WTC11 (cell line): Measurements from ENCODE around the gene MESP2. TPM values are rescaled to one million over a fixed set of nuclear protein-coding genes. Genes with fewer than 3 reads are reported as not detected.

ENCODE experiments used
- ATAC-seq: fragments of 200-7000 bp; cut with Tn5 transposase; 2 replicates; pipeline ENCODE4 v1.10.0; 2021; ENCODE audit warnings: mild to moderate bottlenecking, moderate library complexity
- CTCF ChIA-PET: fragments of 300-600 bp; sonication (Branson Sonifier 250); formaldehyde crosslinking; loops from one replicate; lab custom pipeline; 2021; ENCODE audit warnings: antibody characterized with exemption; lab: Charles Lee
- POLR2A ChIA-PET: fragments of 350-600 bp; sonication (Branson Sonifier 250); formaldehyde crosslinking; loops from one replicate; lab custom pipeline; 2021; ENCODE audit warnings: antibody characterized with exemption; lab: Charles Lee
- DNase-seq: peaks from one replicate; pipeline ENCODE4 v3.0.0; 2021; ENCODE audit warnings: low spot score
- H3K27ac Mint-ChIP-seq: 2 replicates; pipeline ENCODE4 v1.8.0; 2021; ENCODE audit warnings: mixed read lengths
- H3K27me3 Mint-ChIP-seq: 2 replicates; pipeline ENCODE4 v1.8.0; 2021; ENCODE audit warnings: low read depth, mild to moderate bottlenecking, moderate library complexity, mixed read lengths
- H3K36me3 Mint-ChIP-seq: 2 replicates; pipeline ENCODE4 v1.8.0; 2021; ENCODE audit warnings: mixed read lengths
- H3K4me1 Mint-ChIP-seq: 2 replicates; pipeline ENCODE4 v1.8.0; 2022; ENCODE audit warnings: mixed read lengths
- H3K4me3 Mint-ChIP-seq: 2 replicates; pipeline ENCODE4 v1.8.0; 2021; ENCODE audit warnings: mild to moderate bottlenecking, moderate library complexity, mixed read lengths
- H3K9me3 Mint-ChIP-seq: 2 replicates; pipeline ENCODE4 v1.8.0; 2021; ENCODE audit warnings: mixed read lengths
- AFF4 ChIP-seq: sonication (generic); formaldehyde crosslinking; IDR thresholded peaks from 2 replicates; pipeline ENCODE4 v1.8.1; 2023; ENCODE audit warnings: mild to moderate bottlenecking, missing genetic modification reagents, borderline replicate concordance
- ATF2 ChIP-seq: sonication (generic); formaldehyde crosslinking; IDR thresholded peaks from 2 replicates; pipeline ENCODE4 v1.8.1; 2022; ENCODE audit warnings: low read depth, missing genetic modification reagents, borderline replicate concordance
- CBFB ChIP-seq: sonication (generic); formaldehyde crosslinking; IDR thresholded peaks from 2 replicates; pipeline ENCODE4 v1.8.1; 2022; ENCODE audit warnings: mild to moderate bottlenecking, low read depth, missing genetic modification reagents
- CDX4 ChIP-seq: fragments of 250-450 bp; sonication (Bioruptor Pico); IDR thresholded peaks from 2 replicates; pipeline ENCODE4 v1.9.0; 2021; ENCODE audit warnings: moderate library complexity, mild to moderate bottlenecking, inconsistent platforms, borderline replicate concordance
- CREM ChIP-seq: sonication (generic); formaldehyde crosslinking; IDR thresholded peaks from 2 replicates; pipeline ENCODE4 v1.8.1; 2022; ENCODE audit warnings: mild to moderate bottlenecking, missing genetic modification reagents, moderate library complexity
- E2F1 ChIP-seq: sonication (generic); formaldehyde crosslinking; IDR thresholded peaks from 2 replicates; pipeline ENCODE4 v1.8.0; 2022; ENCODE audit warnings: mild to moderate bottlenecking, missing genetic modification reagents
- ERG ChIP-seq: fragments of 250-450 bp; sonication (Bioruptor Pico); IDR thresholded peaks from 2 replicates; pipeline ENCODE4 v1.8.0; 2021; ENCODE audit warnings: mild to moderate bottlenecking
- FOXP1 ChIP-seq: sonication (generic); formaldehyde crosslinking; IDR thresholded peaks from 2 replicates; pipeline ENCODE4 v1.8.0; 2022; ENCODE audit warnings: missing genetic modification reagents, mild to moderate bottlenecking, moderate library complexity, borderline replicate concordance
- GTF2I ChIP-seq: fragments of 250-450 bp; sonication (Bioruptor Pico); conservative IDR thresholded peaks from 2 replicates; pipeline ENCODE4 v1.4.0; 2021; ENCODE audit warnings: mild to moderate bottlenecking
- IRF2 ChIP-seq: sonication (generic); formaldehyde crosslinking; IDR thresholded peaks from 2 replicates; pipeline ENCODE4 v1.8.0; 2022; ENCODE audit warnings: low read depth, missing genetic modification reagents, borderline replicate concordance
- MAX ChIP-seq: sonication (generic); formaldehyde crosslinking; IDR thresholded peaks from 2 replicates; pipeline ENCODE4 v1.8.0; 2022; ENCODE audit warnings: mild to moderate bottlenecking, missing genetic modification reagents
- MXD4 ChIP-seq: fragments of 250-450 bp; sonication (Bioruptor Pico); IDR thresholded peaks from 2 replicates; pipeline ENCODE4 v1.8.0; 2021; ENCODE audit warnings: mild to moderate bottlenecking, moderate library complexity, borderline replicate concordance
- NFATC4 ChIP-seq: fragments of 250-450 bp; sonication (Bioruptor Pico); IDR thresholded peaks from 2 replicates; pipeline ENCODE4 v1.9.0; 2021; ENCODE audit warnings: mild to moderate bottlenecking
- NR1H2 ChIP-seq: sonication (generic); formaldehyde crosslinking; IDR thresholded peaks from 2 replicates; pipeline ENCODE4 v1.9.0; 2021; ENCODE audit warnings: mild to moderate bottlenecking, moderate library complexity, missing genetic modification reagents
- NR2C2 ChIP-seq: sonication (generic); formaldehyde crosslinking; IDR thresholded peaks from 2 replicates; pipeline ENCODE4 v1.8.0; 2022; ENCODE audit warnings: mild to moderate bottlenecking, missing genetic modification reagents
- PRRX2 ChIP-seq: fragments of 250-450 bp; sonication (Bioruptor Pico); IDR thresholded peaks from 2 replicates; pipeline ENCODE4 v1.8.0; 2021; ENCODE audit warnings: mild to moderate bottlenecking
- SMAD4 ChIP-seq: sonication (generic); formaldehyde crosslinking; IDR thresholded peaks from 2 replicates; pipeline ENCODE4 v1.8.0; 2022; ENCODE audit warnings: mild to moderate bottlenecking, missing genetic modification reagents
- SOX15 ChIP-seq: fragments of 250-450 bp; sonication (Bioruptor Pico); IDR thresholded peaks from 2 replicates; pipeline ENCODE4 v1.9.0; 2021; ENCODE audit warnings: mild to moderate bottlenecking
- SP1 ChIP-seq: sonication (generic); formaldehyde crosslinking; conservative IDR thresholded peaks from 2 replicates; pipeline ENCODE4 v1.8.1; 2022; ENCODE audit warnings: missing genetic modification reagents
- USF1 ChIP-seq: sonication (generic); formaldehyde crosslinking; IDR thresholded peaks from 2 replicates; pipeline ENCODE4 v1.8.0; 2022; ENCODE audit warnings: mild to moderate bottlenecking, missing genetic modification reagents
- ZNF232 ChIP-seq: sonication (generic); formaldehyde crosslinking; IDR thresholded peaks from 2 replicates; pipeline ENCODE4 v1.8.0; 2022; ENCODE audit warnings: mild to moderate bottlenecking, missing genetic modification reagents
- ZNF512 ChIP-seq: sonication (generic); formaldehyde crosslinking; IDR thresholded peaks from 2 replicates; pipeline ENCODE4 v1.8.1; 2022; ENCODE audit warnings: missing genetic modification reagents, borderline replicate concordance
- total RNA-seq: library from RNA; stranded (reverse); gene quantifications from 3 replicates; pipeline ENCODE4 v1.2.3, GENCODE V29; 2021

MESP2 gene
- total RNA-seq, 1 experiment from 2014 or later, result 0.68 TPM

- POLR2A ChIA-PET, result no interaction called here
These were observed 1.6 kb upstream of the MESP2 start for GRCh38 chr15:89774492-89774891.

GRCh38 chr15:89775815-89776214 is 317 bp upstream of the MESP2 start:
- H3K27me3 Mint-ChIP-seq, result peaks cover 42% of the 10 kb centered on the region
- ChIA-PET CTCF (interaction anchor here (0.7 to 7.1 kb wide), 6 partner anchors 14 to 123 kb away, joined by 3 to 63 read pairs (median 8); no protein-coding TSS in a partner anchor), POLR2A (interaction anchor here (0.6 kb wide), 1 partner anchor 305 kb away, joined by 3 read pairs; no protein-coding TSS in a partner anchor)
- no peak overlapping the region for H3K4me3 Mint-ChIP-seq
- no peak overlapping the region for H3K27ac Mint-ChIP-seq
- 0 out of 2 replicates have a peak, but pooled peaks cover 2% of the 10 kb centered on the region for H3K4me1 Mint-ChIP-seq
- DNase-seq (no peak), ATAC-seq (no peak)
- no peaks in the 10 kb centered on the region for H3K9me3 Mint-ChIP-seq
- H3K36me3 Mint-ChIP-seq, result no peaks in the 10 kb centered on the region
- TF ChIP-seq ATF2 (CRISPR knock-in tag) (no peak), SOX15 (no peak), FOXP1 (no peak), E2F1 (no peak), ZNF512 (CRISPR knock-in tag) (no peak), SMAD4 (CRISPR knock-in tag) (no peak), CDX4 (CRISPR knock-in tag) (no peak)

More at GRCh38 chr15:89774492-89774891, 1.6 kb upstream of the MESP2 start:
- 0 out of 2 replicates have a peak, but pooled peaks cover 2% of the 10 kb centered on the region for H3K4me1 Mint-ChIP-seq
- CTCF ChIA-PET, result interaction anchor here (2.8 to 7.1 kb wide), 2 partner anchors 13 to 101 kb away, joined by 13 to 63 read pairs; no protein-coding TSS in a partner anchor
- DNase-seq (no peak), ATAC-seq (no peak)
- peaks cover 38% of the 10 kb centered on the region for H3K27me3 Mint-ChIP-seq
- no peak overlapping the region for H3K4me3 Mint-ChIP-seq
- H3K36me3 Mint-ChIP-seq, result no peaks in the 10 kb centered on the region
- TF ChIP-seq SP1 (no peak), GTF2I (CRISPR knock-in tag) (no peak), CBFB (CRISPR knock-in tag) (no peak), MXD4 (CRISPR knock-in tag) (no peak), IRF2 (CRISPR knock-in tag) (no peak), SMAD4 (CRISPR knock-in tag) (no peak), USF1 (no peak), ERG (CRISPR knock-in tag) (no peak), PRRX2 (CRISPR knock-in tag) (no peak), NR1H2 (CRISPR knock-in tag) (no peak), NR2C2 (no peak), AFF4 (CRISPR knock-in tag) (no peak), NFATC4 (CRISPR knock-in tag) (no peak), CREM (CRISPR knock-in tag) (no peak), MAX (CRISPR knock-in tag) (no peak), ZNF232 (no peak)
- no peak overlapping the region for H3K27ac Mint-ChIP-seq
- H3K9me3 Mint-ChIP-seq, result no peaks in the 10 kb centered on the region
